Body of pancreas (tissue), 4 donors: ENCODE data around the gene MATN1.

ENCODE experiments used
- CTCF ChIP-seq, 7 experiments: fragments of 450-650 bp in 4 of 7; fragments of 200-600 bp in 3 of 7; sonication (generic) in 3 of 7; IDR thresholded peaks; one replicate each; pipeline ENCODE4 v1.5.1; 2016 to 2019; ENCODE audit warnings: antibody characterized with exemption in 7 of 7
- POLR2A ChIP-seq, 3 donors: fragments of 450-650 bp; IDR thresholded peaks; one replicate each; pipeline ENCODE4 v1.6.1; 2016; ENCODE audit warnings: antibody characterized with exemption in 3 of 3, mild to moderate bottlenecking in 2 of 3

DNA sequence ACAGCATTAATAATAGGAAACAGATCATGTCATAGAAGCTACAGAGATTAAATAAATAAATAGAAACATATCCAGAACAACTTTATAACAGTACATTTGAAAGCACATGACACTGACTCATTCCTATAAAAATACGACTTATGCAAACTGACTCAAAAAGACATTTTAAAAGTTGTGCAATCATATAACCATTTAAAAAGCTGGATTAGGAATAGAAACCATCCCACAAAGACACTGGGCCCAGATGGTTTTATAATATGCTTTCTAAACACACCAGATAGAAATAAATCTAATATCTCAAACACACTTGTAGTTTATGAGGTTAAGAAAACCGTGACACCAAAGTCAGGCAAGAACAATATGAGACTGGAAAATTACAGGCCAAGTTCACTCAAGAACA lies 47.6 kb downstream of the MATN1 start:
- TF ChIP-seq CTCF (IDR thresholded peaks at IDR 0.05) (no peak), POLR2A (IDR thresholded peaks at IDR 0.05) (no peak)
